Endothelial cell of umbilical vein (primary cell): ENCODE results near the gene PPTC7.

Experiments
- CTCF ChIP-seq, 2 donors: IDR thresholded peaks; 1 replicate in 1 of 2; 2 replicates in 1 of 2; pipeline ENCODE4 v1.5.1; 2011; ENCODE audit warnings: low read length in 2 of 2, mild to moderate bottlenecking in 2 of 2, moderate library complexity in 2 of 2, control low read depth in 1 of 2, inconsistent platforms in 1 of 2, low read depth in 1 of 2; ENCODE audit not compliant: insufficient read depth in 1 of 2; ENCODE audit errors: extremely low read depth in 1 of 2
- EZH2 ChIP-seq: IDR thresholded peaks from 2 replicates; pipeline ENCODE4 v1.6.1; 2012; ENCODE audit warnings: borderline replicate concordance, low read depth, mild to moderate bottlenecking, moderate library complexity, low read length, inconsistent platforms; ENCODE audit not compliant: severe bottlenecking
- MYC ChIP-seq: IDR thresholded peaks from one replicate; pipeline ENCODE4 v1.6.1; 2011; ENCODE audit warnings: mild to moderate bottlenecking, low read depth, low read length
- POLR2A ChIP-seq: IDR thresholded peaks from 2 replicates; pipeline ENCODE4 v1.6.1; 2012; ENCODE audit warnings: low read depth, mild to moderate bottlenecking, control low read depth, low read length
- POLR2AphosphoS5 ChIP-seq: IDR thresholded peaks from 2 replicates; pipeline ENCODE4 v1.6.1; 2012; ENCODE audit warnings: low read depth, mild to moderate bottlenecking, control low read depth, low read length, moderate library complexity; ENCODE audit not compliant: insufficient read depth

GRCh38 chr12:110578694-110579534 lies 4.2 kb downstream of the PPTC7 start:
- TF ChIP-seq CTCF (IDR thresholded peaks at IDR 0.05; ENCODE audit: extremely low read depth in 1 of 2, insufficient read depth in 1 of 2, low read depth in 1 of 2, low read length in 2 of 2) (no peak), EZH2 (no peak), MYC (no peak), POLR2AphosphoS5 (no peak), POLR2A (no peak)
